B cell (primary cell): Measurements from ENCODE around the gene MEGF8. TPM values are rescaled to one million over a fixed set of nuclear protein-coding genes. Genes with fewer than 3 reads are reported as not detected.

Source experiments
- ATAC-seq: fragments of 200-7000 bp; cut with Tn5 transposase; one replicate; pipeline ENCODE4 v1.10.0; 2021; ENCODE audit warnings: low read depth, mild to moderate bottlenecking, moderate number of reproducible peaks, moderate library complexity
- CTCF ChIA-PET: fragments of 350-600 bp; sonication (Branson Sonifier 250); formaldehyde crosslinking; loops from one replicate; lab custom pipeline; 2021; ENCODE audit warnings: antibody characterized with exemption, inconsistent platforms; lab: Charles Lee
- POLR2A ChIA-PET: fragments of 350-600 bp; sonication (Branson Sonifier 250); formaldehyde crosslinking; loops from one replicate; lab custom pipeline; 2021; ENCODE audit warnings: antibody characterized with exemption; lab: Charles Lee
- DNase-seq: peaks from one replicate; pipeline ENCODE4 v3.0.0; 2013
- H2AFZ ChIP-seq: 2 replicates; pipeline ENCODE4 v1.6.1; 2012; ENCODE audit warnings: mild to moderate bottlenecking, low read depth, low read length; ENCODE audit not compliant: insufficient read depth, poor library complexity, severe bottlenecking
- H3K27ac ChIP-seq, 2 donors: 1 replicate in 1 of 2; 2 replicates in 1 of 2; pipeline ENCODE4 v1.5.1; 2012 to 2013; ENCODE audit warnings: low read length in 2 of 2, mild to moderate bottlenecking in 2 of 2, moderate library complexity in 1 of 2
- H3K27me3 ChIP-seq, 4 experiments: fragments of 200-600 bp in 1 of 4; sonication (generic) in 1 of 4; replicated peaks in 1 of 4; 1 replicate in 2 of 4; 2 replicates in 2 of 4; pipeline versions ENCODE4 v1.6.1 to v1.7.0; 2013 to 2016; ENCODE audit warnings: low read length in 3 of 4, mild to moderate bottlenecking in 2 of 4, mixed read lengths in 1 of 4, moderate library complexity in 1 of 4; ENCODE audit not compliant: insufficient read depth in 4 of 4, control insufficient read depth in 3 of 4; ENCODE audit errors: control extremely low read depth in 1 of 4
- H3K36me3 ChIP-seq, 2 experiments: replicated peaks in 1 of 2; 1 replicate in 1 of 2; 2 replicates in 1 of 2; pipeline versions ENCODE4 v1.6.1 to v1.7.1; 2013; ENCODE audit warnings: low read length in 1 of 2; ENCODE audit not compliant: insufficient read depth in 2 of 2, control insufficient read depth in 1 of 2; ENCODE audit errors: control extremely low read depth in 1 of 2, extremely low read depth in 1 of 2
- H3K4me1 ChIP-seq, 2 donors: fragments of 200-600 bp in 1 of 2; sonication (generic) in 1 of 2; 1 replicate in 1 of 2; 2 replicates in 1 of 2; pipeline versions ENCODE4 v1.5.1 to v1.6.1; 2013 to 2017; ENCODE audit warnings: low read length in 2 of 2; ENCODE audit not compliant: control insufficient read depth in 2 of 2, insufficient read depth in 2 of 2
- H3K4me2 ChIP-seq: replicated peaks from 2 replicates; pipeline ENCODE3; 2012; ENCODE audit warnings: mild to moderate bottlenecking, low read depth, low read length; ENCODE audit not compliant: poor library complexity, severe bottlenecking
- H3K4me3 ChIP-seq, 5 experiments: fragments of 200-600 bp in 1 of 5; sonication (generic) in 1 of 5; 1 replicate in 3 of 5; 2 replicates in 2 of 5; pipeline versions ENCODE4 v1.5.1 to v1.7.0; 2011 to 2016; ENCODE audit warnings: low read length in 4 of 5, mild to moderate bottlenecking in 4 of 5, low read depth in 2 of 5, control low read depth in 1 of 5, moderate library complexity in 1 of 5; ENCODE audit not compliant: insufficient read depth in 1 of 5; ENCODE audit errors: control extremely low read depth in 1 of 5, extremely low read depth in 1 of 5
- H3K79me2 ChIP-seq: fragments of 200-600 bp; sonication (generic); one replicate; pipeline ENCODE4 v1.6.0; 2016; ENCODE audit warnings: low read length; ENCODE audit not compliant: control insufficient read depth, insufficient read depth
- H3K9ac ChIP-seq: fragments of 200-600 bp; sonication (generic); 2 replicates; pipeline ENCODE4 v1.6.1; 2017; ENCODE audit warnings: mild to moderate bottlenecking, low read length, moderate library complexity
- H3K9me3 ChIP-seq, 3 donors: one replicate each; pipeline versions ENCODE4 v1.6.1 to v1.7.1; 2013; ENCODE audit warnings: low read length in 2 of 3; ENCODE audit not compliant: control insufficient read depth in 2 of 3, insufficient read depth in 1 of 3; ENCODE audit errors: control extremely low read depth in 1 of 3
- H4K20me1 ChIP-seq: 2 replicates; pipeline ENCODE4 v1.6.0; 2012; ENCODE audit warnings: mild to moderate bottlenecking, low read length; ENCODE audit not compliant: insufficient read depth, control insufficient read depth, poor library complexity, severe bottlenecking
- H3K27ac Mint-ChIP-seq: one replicate; pipeline ENCODE4 v1.8.0; 2021; ENCODE audit warnings: mixed read lengths
- H3K27me3 Mint-ChIP-seq: one replicate; pipeline ENCODE4 v1.8.0; 2021; ENCODE audit warnings: mixed read lengths
- H3K4me1 Mint-ChIP-seq: one replicate; pipeline ENCODE4 v1.8.0; 2021; ENCODE audit warnings: mixed read lengths
- H3K4me3 Mint-ChIP-seq: one replicate; pipeline ENCODE4 v1.8.0; 2021; ENCODE audit warnings: mixed read lengths
- H3K9me3 Mint-ChIP-seq: one replicate; pipeline ENCODE4 v1.8.0; 2022; ENCODE audit warnings: mixed read lengths; ENCODE audit not compliant: insufficient read depth
- CTCF ChIP-seq: fragments of 200-600 bp; IDR thresholded peaks from one replicate; pipeline ENCODE4 v1.8.0; 2022; ENCODE audit warnings: antibody characterized with exemption, mild to moderate bottlenecking
- EZH2 ChIP-seq: IDR thresholded peaks from 2 replicates; pipeline ENCODE4 v1.6.1; 2012; ENCODE audit warnings: borderline replicate concordance, low read depth, mild to moderate bottlenecking, moderate library complexity, low read length; ENCODE audit not compliant: insufficient read depth, poor library complexity, severe bottlenecking
- WGBS: methylation state at CpG from one replicate; pipeline ENCODE4 v1.1.5; 2013; ENCODE audit warnings: missing lambda C conversion rate; ENCODE audit not compliant: insufficient coverage; 5-methylcytosine and 5-hydroxymethylcytosine counted together
- intact Hi-C: fragments of 100-400 bp; cut with micrococcal nuclease; formaldehyde crosslinking; loops from one replicate; pipeline ENCODE4 v1.10.0; 2022
- polyA plus RNA-seq: library from polyadenylated mRNA; depleted of rRNA; stranded (reverse); fragments of >200 nt; gene quantifications from 2 replicates; pipeline ENCODE4 v1.2.3, GENCODE V29; 2012
- total RNA-seq, 2 donors: library from RNA; stranded (reverse); fragments of 120-200 nt in 1 of 2; gene quantifications; 1 replicate in 1 of 2; 2 replicates in 1 of 2; pipeline versions ENCODE4 v1.2.3 to v1.2.4, GENCODE V29; 2013 to 2022

MEGF8 gene
- total and polyA plus RNA-seq, 2 donors (not counting 1 experiment from before 2014, with no cell fraction given), result 8.2 to 26.5 TPM

- no peaks in the 10 kb centered on the region for H3K27me3 Mint-ChIP-seq
- peaks cover 0 to 5% (median 0%) of the 10 kb centered on the region in 3 donors for H3K9me3 ChIP-seq
- peak; percentile 96 for DNase-seq
- peak overlapping the region; percentile 99 for H3K27ac Mint-ChIP-seq
- intact Hi-C loops, result loop anchor here (1.0 to 5.0 kb wide), 7 partner anchors 15 to 296 kb away; partner anchors contain the start of genes MEGF8, PAFAH1B3 and PRR19
- POLR2A ChIA-PET, result interaction anchor here (0.6 to 1.4 kb wide), 10 partner anchors 11 to 1245 kb away, joined by 3 to 5 read pairs (median 4); partner anchors contain the start of genes PAFAH1B3, PRR19 and ZNF574
- peaks cover 22 to 40% of the 10 kb centered on the region in 2 donors for H3K4me1 ChIP-seq
- no peaks in the 10 kb centered on the region for H3K9me3 Mint-ChIP-seq
- peak overlapping the region; percentile 97 for H3K9ac ChIP-seq
- peak overlapping the region; percentile 91 for H2AFZ ChIP-seq
- peaks cover 0 to 2% (median 0%) of the 10 kb centered on the region in 4 experiments for H3K27me3 ChIP-seq
- TF ChIP-seq EZH2, result no peak
- TF ChIP-seq CTCF, result no peak
- H3K27ac ChIP-seq, result peak overlapping the region; percentile 78 to 85
- peaks cover 0 to 5% of the 10 kb centered on the region in 2 experiments for H3K36me3 ChIP-seq
- H3K79me2 ChIP-seq, result peaks cover 37% of the 10 kb centered on the region
- 7% methylated on average over 57 of the region's 65 CpGs for WGBS
- CTCF ChIA-PET, result interaction anchor here (0.6 to 4.1 kb wide), 16 partner anchors 11 to 1109 kb away, joined by 3 to 25 read pairs (median 4); partner anchors contain the start of genes CEACAM1 and ZNF575
- peak overlapping the region; percentile 98 for H3K4me2 ChIP-seq
- H3K4me3 Mint-ChIP-seq, result peak overlapping the region; percentile 98
- peak; percentile 88 for ATAC-seq
- peak overlapping the region; percentile 75 to 98 (median 85) for H3K4me3 ChIP-seq
- peaks cover 46% of the 10 kb centered on the region for H3K4me1 Mint-ChIP-seq
- peaks cover 39% of the 10 kb centered on the region for H4K20me1 ChIP-seq
These were observed 98.3 kb downstream of the MEGF8 start for GRCh38 chr19:42423462-42424344.
